Esophagus muscularis mucosa (tissue), 4 donors: Measurements from ENCODE around the gene MCOLN1.

Source experiments
- EP300 ChIP-seq: sonication (generic); formaldehyde crosslinking; IDR thresholded peaks from one replicate; pipeline ENCODE4 v1.6.1; 2017; ENCODE audit warnings: antibody characterized with exemption
- POLR2A ChIP-seq: fragments of 450-650 bp; IDR thresholded peaks from one replicate; pipeline ENCODE4 v1.6.1; 2017; ENCODE audit warnings: antibody characterized with exemption, moderate library complexity, mild to moderate bottlenecking, low read depth
- POLR2AphosphoS5 ChIP-seq, 2 donors: sonication (generic); formaldehyde crosslinking; IDR thresholded peaks; one replicate each; pipeline ENCODE4 v1.6.1; 2017; ENCODE audit warnings: antibody characterized with exemption in 2 of 2
- TF ChIP-seq, protein P1 (sequence below), 3 experiments: fragments of 200-600 bp in 2 of 3; fragments of 450-650 bp in 1 of 3; sonication (generic) in 2 of 3; IDR thresholded peaks; one replicate each; pipeline ENCODE4 v1.5.1; 2017 to 2019; ENCODE audit warnings: antibody characterized with exemption in 3 of 3, mild to moderate bottlenecking in 2 of 3, moderate library complexity in 1 of 3

DNA sequence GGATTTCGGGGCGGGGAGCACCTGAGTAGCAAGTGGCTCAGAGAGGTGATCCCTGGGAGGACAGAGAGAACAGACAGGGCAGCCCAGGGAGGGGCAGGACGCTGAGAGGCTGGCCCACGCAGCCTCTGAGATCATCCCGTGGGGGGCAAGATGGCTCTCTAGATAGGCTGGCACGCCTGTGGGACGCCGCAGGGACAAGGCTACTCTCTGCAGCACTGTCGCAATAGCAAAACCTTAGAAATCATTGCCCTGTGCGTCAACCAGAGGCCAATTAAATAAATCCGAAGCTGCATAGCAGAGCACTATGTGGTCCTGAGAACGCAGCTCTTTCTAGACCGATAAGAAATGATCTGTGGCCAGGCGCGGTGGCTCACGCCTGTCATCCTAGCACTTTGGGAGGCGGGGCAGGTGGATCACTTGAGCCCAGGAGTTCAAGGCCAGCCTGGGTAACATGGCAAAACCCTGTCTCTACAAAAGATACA, 38.7 kb upstream of the MCOLN1 start:
- TF ChIP-seq POLR2AphosphoS5 (IDR thresholded peaks at IDR 0.05) (no peak), POLR2A (no peak), EP300 (no peak)
- TF ChIP-seq, protein P1, sequence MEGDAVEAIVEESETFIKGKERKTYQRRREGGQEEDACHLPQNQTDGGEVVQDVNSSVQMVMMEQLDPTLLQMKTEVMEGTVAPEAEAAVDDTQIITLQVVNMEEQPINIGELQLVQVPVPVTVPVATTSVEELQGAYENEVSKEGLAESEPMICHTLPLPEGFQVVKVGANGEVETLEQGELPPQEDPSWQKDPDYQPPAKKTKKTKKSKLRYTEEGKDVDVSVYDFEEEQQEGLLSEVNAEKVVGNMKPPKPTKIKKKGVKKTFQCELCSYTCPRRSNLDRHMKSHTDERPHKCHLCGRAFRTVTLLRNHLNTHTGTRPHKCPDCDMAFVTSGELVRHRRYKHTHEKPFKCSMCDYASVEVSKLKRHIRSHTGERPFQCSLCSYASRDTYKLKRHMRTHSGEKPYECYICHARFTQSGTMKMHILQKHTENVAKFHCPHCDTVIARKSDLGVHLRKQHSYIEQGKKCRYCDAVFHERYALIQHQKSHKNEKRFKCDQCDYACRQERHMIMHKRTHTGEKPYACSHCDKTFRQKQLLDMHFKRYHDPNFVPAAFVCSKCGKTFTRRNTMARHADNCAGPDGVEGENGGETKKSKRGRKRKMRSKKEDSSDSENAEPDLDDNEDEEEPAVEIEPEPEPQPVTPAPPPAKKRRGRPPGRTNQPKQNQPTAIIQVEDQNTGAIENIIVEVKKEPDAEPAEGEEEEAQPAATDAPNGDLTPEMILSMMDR (IDR thresholded peaks at IDR 0.05), result no peak
